Colonic mucosa (tissue), 4 donors: ENCODE data around the gene EIF2AK3. TPM values are rescaled to one million over a fixed set of nuclear protein-coding genes. Genes with fewer than 3 reads are reported as not detected.

ENCODE experiments used
- DNase-seq: peaks from one replicate; pipeline ENCODE4 v3.0.0-alpha.2; 2020
- H3K27ac ChIP-seq: fragments of 200-600 bp; one replicate; pipeline ENCODE4 v1.8.0; 2021
- H3K27me3 ChIP-seq: fragments of 200-600 bp; one replicate; pipeline ENCODE4 v1.8.0; 2021
- H3K36me3 ChIP-seq: fragments of 200-600 bp; one replicate; pipeline ENCODE4 v1.8.0; 2021
- H3K4me1 ChIP-seq: fragments of 200-600 bp; one replicate; pipeline ENCODE4 v1.8.0; 2021; ENCODE audit warnings: mild to moderate bottlenecking
- H3K4me3 ChIP-seq: fragments of 200-600 bp; one replicate; pipeline ENCODE4 v1.8.0; 2021
- H3K9ac ChIP-seq, 2 donors: one replicate each; pipeline ENCODE4 v1.7.0; 2013; ENCODE audit warnings: control low read depth in 2 of 2, low read depth in 2 of 2, low read length in 2 of 2
- H3K9me3 ChIP-seq: fragments of 200-600 bp; one replicate; pipeline ENCODE4 v1.8.0; 2021
- CTCF ChIP-seq: fragments of 200-600 bp; IDR thresholded peaks from one replicate; pipeline ENCODE4 v1.8.0; 2022; ENCODE audit warnings: antibody characterized with exemption, mild to moderate bottlenecking
- intact Hi-C: fragments of 100-400 bp; cut with DNase I; formaldehyde crosslinking; loops from one replicate; pipeline ENCODE4 v1.14.1; 2022
- total RNA-seq, 2 donors: library from RNA; stranded (reverse); fragmentation: NEBNext Ultra II Directional in 1 of 2; extraction: Animal tissue kit (Norgen Biotek cat#: 25700) in 1 of 2; gene quantifications; one replicate each; pipeline ENCODE4 v1.2.1, GENCODE V29; 2021
- donor health status: healthy.
- donor health status: DM: no; HTN: no; CAD: no.
- donor health status: DM: no; HTN: no; CAD: no.

The EIF2AK3 gene
- total RNA-seq, 2 donors from 2014 or later = 23.0 to 38.3 TPM

- no peak overlapping the region for H3K9ac ChIP-seq
- H3K9me3 ChIP-seq = no peaks in the 10 kb centered on the region
- intact Hi-C loops = no loop called here
- no peaks in the 10 kb centered on the region for H3K27me3 ChIP-seq
- H3K4me3 ChIP-seq = no peak overlapping the region
- no peaks in the 10 kb centered on the region for H3K4me1 ChIP-seq
- DNase-seq = no peak
- H3K36me3 ChIP-seq = no peaks in the 10 kb centered on the region
- TF ChIP-seq CTCF = no peak
- no peak overlapping the region for H3K27ac ChIP-seq
Measured at GRCh38 chr2:88517759-88518201, 109.5 kb downstream of the EIF2AK3 start.

Other genes starting within 250 kb of the EIF2AK3 start
- not detected for gene FOXI3, start 174.8 kb downstream of the EIF2AK3 start, total RNA-seq
- gene RPIA, start 64.2 kb upstream of the EIF2AK3 start, total RNA-seq = 10 to 100 TPM; 26.1 to 39.5 TPM